ENCODE results near the gene YWHAH. TPM values are rescaled to one million over a fixed set of nuclear protein-coding genes. Genes with fewer than 3 reads are reported as not detected.

Gene YWHAH
- total and polyA plus RNA-seq, 9 of the 15 experiments (the other 6 are each of a cell fraction or from before 2014, with no cell fraction given) = 32.0 to 177 (median 114) TPM

GRCh38 chr22:31901388-31902137 is 42.8 kb upstream of the YWHAH start (continued):
- no peak for TF ChIP-seq MLLT1 (IDR thresholded peaks at IDR 0.05)
- TF ChIP-seq ARID1B (IDR thresholded peaks at IDR 0.05) = peak; percentile 90
- TF ChIP-seq ZNF644 (tag; IDR thresholded peaks at IDR 0.05; ENCODE audit: low read depth) = no peak
- peak; percentile 30 for TF ChIP-seq NFYB (IDR thresholded peaks at IDR 0.05; ENCODE audit: extremely low read depth, insufficient read length)
- TF ChIP-seq AFF4 (CRISPR knock-in tag; IDR thresholded peaks at IDR 0.05) = no peak
- TF ChIP-seq ZNF592 (IDR thresholded peaks at IDR 0.05) = peak; percentile 65
- no peak for TF ChIP-seq ZFP1 (CRISPR knock-in tag; IDR thresholded peaks at IDR 0.05)
- no peak for TF ChIP-seq ATF4 (CRISPR knock-in tag; IDR thresholded peaks at IDR 0.05)
- no peak for TF ChIP-seq TARDBP (IDR thresholded peaks at IDR 0.05)
- no peak for TF ChIP-seq POLR2A (conservative IDR thresholded peaks at IDR 0.05)
- TF ChIP-seq CCNT2 (IDR thresholded peaks at IDR 0.05; ENCODE audit: borderline replicate concordance, extremely low read depth, insufficient read length, low read depth, low read length) = peak; percentile 85
- TF ChIP-seq HDAC3 (IDR thresholded peaks at IDR 0.05; ENCODE audit: borderline replicate concordance, partially characterized antibody) = peak; percentile 72
- peak; percentile 44; the same call in 1 of the 2 replicates for TF ChIP-seq ZEB2 (IDR thresholded peaks at IDR 0.05)
- TF ChIP-seq E2F4 (CRISPR knock-in tag; IDR thresholded peaks at IDR 0.05; ENCODE audit: low read depth) = no peak
- TF ChIP-seq E2F5 (CRISPR knock-in tag; IDR thresholded peaks at IDR 0.05) = no peak
